Measurements from ENCODE around the gene SYCE1.

SYCE1 gene

GRCh38 chr10:133511408-133511807 is 54.0 kb downstream of the SYCE1 start:
- no peak for DNase-seq

- DNase-seq = no peak
Observed at GRCh38 chr10:133509700-133510099, 55.7 kb downstream of the SYCE1 start.
